HepG2 (cell line): ENCODE results near the gene RUNDC1. TPM values are rescaled to one million over a fixed set of nuclear protein-coding genes. Genes with fewer than 3 reads are reported as not detected.
A peak's percentile ranks its signal among the peaks of the same experiment; 100 is the strongest.

Experiments used
- ARNTL ChIP-seq: sonication (generic); formaldehyde crosslinking; IDR thresholded peaks from 2 replicates; pipeline ENCODE4 v1.4.0; 2020; ENCODE audit warnings: mild to moderate bottlenecking, missing genetic modification reagents
- BRCA1 ChIP-seq: sonication (generic); formaldehyde crosslinking; IDR thresholded peaks from 2 replicates; pipeline ENCODE4 v1.4.0; 2020; ENCODE audit warnings: missing genetic modification reagents
- CHCHD3 ChIP-seq: sonication (generic); formaldehyde crosslinking; IDR thresholded peaks from 2 replicates; pipeline ENCODE4 v1.8.0; 2022; ENCODE audit warnings: mild to moderate bottlenecking, missing genetic modification reagents, moderate library complexity
- DR1 ChIP-seq: sonication (generic); formaldehyde crosslinking; IDR thresholded peaks from 2 replicates; pipeline ENCODE4 v1.8.0; 2021; ENCODE audit warnings: mild to moderate bottlenecking, missing genetic modification reagents, inconsistent platforms
- MTA1 ChIP-seq: sonication (generic); formaldehyde crosslinking; IDR thresholded peaks from 2 replicates; pipeline ENCODE4 v1.4.0; 2020; ENCODE audit warnings: missing genetic modification reagents, mild to moderate bottlenecking, borderline replicate concordance
- SIN3A ChIP-seq: IDR thresholded peaks from 2 replicates; pipeline ENCODE4 v1.6.1; 2011; ENCODE audit warnings: low read depth, mild to moderate bottlenecking, control low read depth, low read length, borderline replicate concordance
- SKI ChIP-seq: fragments of 450-650 bp; IDR thresholded peaks from one replicate; pipeline ENCODE4 v1.6.1; 2018; ENCODE audit warnings: mild to moderate bottlenecking; ENCODE audit not compliant: partially characterized antibody
- SMAD3 ChIP-seq: sonication (generic); formaldehyde crosslinking; IDR thresholded peaks from 2 replicates; pipeline ENCODE4 v1.4.0; 2020; ENCODE audit warnings: missing genetic modification reagents
- THYN1 ChIP-seq: sonication (generic); formaldehyde crosslinking; IDR thresholded peaks from 2 replicates; pipeline ENCODE4 v1.8.1; 2023; ENCODE audit warnings: low read depth, mild to moderate bottlenecking, moderate library complexity, missing genetic modification reagents, borderline replicate concordance
- ZBTB44 ChIP-seq: sonication (generic); formaldehyde crosslinking; IDR thresholded peaks from 2 replicates; pipeline ENCODE4 v1.4.0; 2020; ENCODE audit warnings: missing genetic modification reagents
- ZNF350 ChIP-seq: sonication (generic); formaldehyde crosslinking; IDR thresholded peaks from 2 replicates; pipeline ENCODE4 v1.4.0; 2020; ENCODE audit warnings: mild to moderate bottlenecking, low read depth, missing genetic modification reagents, borderline replicate concordance
- ZNF501 ChIP-seq: sonication (generic); formaldehyde crosslinking; IDR thresholded peaks from 2 replicates; pipeline ENCODE4 v1.5.1; 2020; ENCODE audit warnings: mild to moderate bottlenecking, moderate library complexity, missing genetic modification reagents
- ZNF703 ChIP-seq: sonication (generic); formaldehyde crosslinking; IDR thresholded peaks from 2 replicates; pipeline ENCODE4 v1.5.1; 2020; ENCODE audit warnings: missing genetic modification reagents, mild to moderate bottlenecking, moderate library complexity, borderline replicate concordance
- ZNF788 ChIP-seq: sonication (generic); formaldehyde crosslinking; IDR thresholded peaks from 2 replicates; pipeline ENCODE4 v1.5.0; 2020; ENCODE audit warnings: mild to moderate bottlenecking, missing genetic modification reagents, borderline replicate concordance
- ZSCAN12 ChIP-seq: sonication (generic); formaldehyde crosslinking; IDR thresholded peaks from 2 replicates; pipeline ENCODE4 v1.9.0; 2021; ENCODE audit warnings: mild to moderate bottlenecking, missing genetic modification reagents
- ZSCAN30 ChIP-seq: sonication (generic); formaldehyde crosslinking; IDR thresholded peaks from 2 replicates; pipeline ENCODE4 v1.5.0; 2020; ENCODE audit warnings: mild to moderate bottlenecking, missing genetic modification reagents
- ZSCAN31 ChIP-seq: sonication (generic); formaldehyde crosslinking; IDR thresholded peaks from 2 replicates; pipeline ENCODE4 v1.5.0; 2020; ENCODE audit warnings: low read depth, mild to moderate bottlenecking, missing genetic modification reagents
- polyA plus RNA-seq, 8 experiments: library from polyadenylated mRNA; depleted of rRNA in 3 of 8; stranded (reverse) in 7 of 8; unstranded in 1 of 8; fragments of >200 nt; fragmentation: Illumina TruSeq in 4 of 8; extraction: Trizol in 4 of 8; gene quantifications; 2 replicates each; pipeline versions ENCODE4 v1.2.1 to v1.2.3, GENCODE V29; 2011 to 2016; ENCODE audit warnings: low read depth in 4 of 8, missing spikeins in 1 of 8, mixed read lengths in 1 of 8; ENCODE audit not compliant: insufficient read depth in 1 of 8
- total RNA-seq, 5 experiments: library from RNA; depleted of rRNA; stranded (reverse); fragments of >200 nt; fragmentation: Illumina TruSeq; extraction: Trizol; gene quantifications; 2 replicates each; pipeline ENCODE4 v1.2.3, GENCODE V29; 2016; ENCODE audit warnings: low read depth in 1 of 5
- TF ChIP-seq, protein P1 (sequence below): sonication (generic); formaldehyde crosslinking; IDR thresholded peaks from 2 replicates; pipeline ENCODE4 v1.4.0; 2020; ENCODE audit warnings: missing genetic modification reagents, borderline replicate concordance
- TF ChIP-seq, protein P2 (sequence below): sonication (generic); formaldehyde crosslinking; IDR thresholded peaks from 2 replicates; pipeline ENCODE4 v1.4.0; 2020; ENCODE audit warnings: missing genetic modification reagents
- TF ChIP-seq, protein P3 (sequence below): sonication (generic); formaldehyde crosslinking; IDR thresholded peaks from 2 replicates; pipeline ENCODE4 v1.5.0; 2020; ENCODE audit warnings: missing genetic modification reagents

The RUNDC1 gene
- total and polyA plus RNA-seq, 2 of the 13 experiments (the other 11 are each of a cell fraction or from before 2014, with no cell fraction given): 10.3 to 11.4 TPM

DNA sequence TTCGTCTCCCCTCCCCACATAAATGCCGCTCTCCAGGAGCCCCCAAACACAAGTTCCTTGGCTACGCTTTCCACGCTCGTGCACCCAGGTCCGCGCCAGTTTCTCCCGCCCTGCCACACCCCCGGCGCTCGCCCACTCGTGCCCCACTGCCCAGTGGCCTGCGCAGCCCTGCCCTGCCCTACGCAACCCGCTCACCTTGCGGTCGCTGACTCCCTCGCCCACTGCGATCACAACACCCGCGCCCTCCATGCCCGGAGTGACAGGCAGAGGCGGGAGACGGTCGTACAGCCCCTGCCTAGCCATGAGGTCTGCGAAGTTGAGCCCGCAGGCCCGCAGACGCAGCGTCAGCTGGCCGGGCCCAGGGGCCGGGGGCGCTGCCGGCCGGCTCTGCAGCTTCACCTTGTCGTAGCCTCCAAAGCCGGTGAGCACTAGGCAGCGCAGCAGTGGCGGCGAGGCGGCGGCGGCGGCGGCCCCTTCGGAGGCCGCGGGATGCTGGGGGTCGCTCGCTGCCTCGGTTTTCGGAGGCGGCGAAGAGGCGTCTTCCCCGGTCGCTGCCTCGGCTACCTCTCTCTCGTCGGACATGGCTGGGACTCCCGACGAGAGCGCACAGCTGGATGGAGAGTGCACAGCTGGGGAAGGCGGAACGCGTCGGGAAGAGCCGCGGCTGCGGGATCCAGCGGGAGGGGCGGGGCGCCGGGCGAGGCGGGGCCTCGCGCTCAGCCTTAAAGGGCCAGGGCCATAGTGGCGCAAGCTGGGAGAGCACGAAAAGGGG is 41.6 kb downstream of the RUNDC1 start, which contains the start of gene VAT1 (continued):
- TF ChIP-seq, protein P1, sequence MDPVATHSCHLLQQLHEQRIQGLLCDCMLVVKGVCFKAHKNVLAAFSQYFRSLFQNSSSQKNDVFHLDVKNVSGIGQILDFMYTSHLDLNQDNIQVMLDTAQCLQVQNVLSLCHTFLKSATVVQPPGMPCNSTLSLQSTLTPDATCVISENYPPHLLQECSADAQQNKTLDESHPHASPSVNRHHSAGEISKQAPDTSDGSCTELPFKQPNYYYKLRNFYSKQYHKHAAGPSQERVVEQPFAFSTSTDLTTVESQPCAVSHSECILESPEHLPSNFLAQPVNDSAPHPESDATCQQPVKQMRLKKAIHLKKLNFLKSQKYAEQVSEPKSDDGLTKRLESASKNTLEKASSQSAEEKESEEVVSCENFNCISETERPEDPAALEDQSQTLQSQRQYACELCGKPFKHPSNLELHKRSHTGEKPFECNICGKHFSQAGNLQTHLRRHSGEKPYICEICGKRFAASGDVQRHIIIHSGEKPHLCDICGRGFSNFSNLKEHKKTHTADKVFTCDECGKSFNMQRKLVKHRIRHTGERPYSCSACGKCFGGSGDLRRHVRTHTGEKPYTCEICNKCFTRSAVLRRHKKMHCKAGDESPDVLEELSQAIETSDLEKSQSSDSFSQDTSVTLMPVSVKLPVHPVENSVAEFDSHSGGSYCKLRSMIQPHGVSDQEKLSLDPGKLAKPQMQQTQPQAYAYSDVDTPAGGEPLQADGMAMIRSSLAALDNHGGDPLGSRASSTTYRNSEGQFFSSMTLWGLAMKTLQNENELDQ (CRISPR knock-in tag): no peak
- TF ChIP-seq CHCHD3 (CRISPR knock-in tag): no peak
- TF ChIP-seq, protein P2, sequence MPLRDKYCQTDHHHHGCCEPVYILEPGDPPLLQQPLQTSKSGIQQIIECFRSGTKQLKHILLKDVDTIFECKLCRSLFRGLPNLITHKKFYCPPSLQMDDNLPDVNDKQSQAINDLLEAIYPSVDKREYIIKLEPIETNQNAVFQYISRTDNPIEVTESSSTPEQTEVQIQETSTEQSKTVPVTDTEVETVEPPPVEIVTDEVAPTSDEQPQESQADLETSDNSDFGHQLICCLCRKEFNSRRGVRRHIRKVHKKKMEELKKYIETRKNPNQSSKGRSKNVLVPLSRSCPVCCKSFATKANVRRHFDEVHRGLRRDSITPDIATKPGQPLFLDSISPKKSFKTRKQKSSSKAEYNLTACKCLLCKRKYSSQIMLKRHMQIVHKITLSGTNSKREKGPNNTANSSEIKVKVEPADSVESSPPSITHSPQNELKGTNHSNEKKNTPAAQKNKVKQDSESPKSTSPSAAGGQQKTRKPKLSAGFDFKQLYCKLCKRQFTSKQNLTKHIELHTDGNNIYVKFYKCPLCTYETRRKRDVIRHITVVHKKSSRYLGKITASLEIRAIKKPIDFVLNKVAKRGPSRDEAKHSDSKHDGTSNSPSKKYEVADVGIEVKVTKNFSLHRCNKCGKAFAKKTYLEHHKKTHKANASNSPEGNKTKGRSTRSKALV: peak; percentile 90
- no peak for TF ChIP-seq SKI
- peak; percentile 66 for TF ChIP-seq DR1
- peak; percentile 89; the same call in 1 of the 2 replicates for TF ChIP-seq ZSCAN31 (CRISPR knock-in tag)
- TF ChIP-seq ZBTB44 (CRISPR knock-in tag): no peak
- TF ChIP-seq ZNF703 (CRISPR knock-in tag): peak; percentile 68; the same call in 1 of the 2 replicates
- peak; percentile 94; the same call in 1 of the 2 replicates for TF ChIP-seq MTA1 (CRISPR knock-in tag)
- peak; percentile 95 for TF ChIP-seq ZNF501 (CRISPR knock-in tag)
- TF ChIP-seq ZSCAN30 (CRISPR knock-in tag): no peak
- TF ChIP-seq ZNF350 (CRISPR knock-in tag): peak; percentile 9; the same call in 1 of the 2 replicates
- TF ChIP-seq THYN1 (CRISPR knock-in tag): peak; percentile 55; the same call in 1 of the 2 replicates
- TF ChIP-seq BRCA1 (CRISPR knock-in tag): peak; percentile 79; the same call in 1 of the 2 replicates
- TF ChIP-seq, protein P3, sequence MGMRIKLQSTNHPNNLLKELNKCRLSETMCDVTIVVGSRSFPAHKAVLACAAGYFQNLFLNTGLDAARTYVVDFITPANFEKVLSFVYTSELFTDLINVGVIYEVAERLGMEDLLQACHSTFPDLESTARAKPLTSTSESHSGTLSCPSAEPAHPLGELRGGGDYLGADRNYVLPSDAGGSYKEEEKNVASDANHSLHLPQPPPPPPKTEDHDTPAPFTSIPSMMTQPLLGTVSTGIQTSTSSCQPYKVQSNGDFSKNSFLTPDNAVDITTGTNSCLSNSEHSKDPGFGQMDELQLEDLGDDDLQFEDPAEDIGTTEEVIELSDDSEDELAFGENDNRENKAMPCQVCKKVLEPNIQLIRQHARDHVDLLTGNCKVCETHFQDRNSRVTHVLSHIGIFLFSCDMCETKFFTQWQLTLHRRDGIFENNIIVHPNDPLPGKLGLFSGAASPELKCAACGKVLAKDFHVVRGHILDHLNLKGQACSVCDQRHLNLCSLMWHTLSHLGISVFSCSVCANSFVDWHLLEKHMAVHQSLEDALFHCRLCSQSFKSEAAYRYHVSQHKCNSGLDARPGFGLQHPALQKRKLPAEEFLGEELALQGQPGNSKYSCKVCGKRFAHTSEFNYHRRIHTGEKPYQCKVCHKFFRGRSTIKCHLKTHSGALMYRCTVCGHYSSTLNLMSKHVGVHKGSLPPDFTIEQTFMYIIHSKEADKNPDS: peak; percentile 89; the same call in 1 of the 2 replicates
- peak; percentile 61; the same call in 1 of the 2 replicates for TF ChIP-seq ARNTL (CRISPR knock-in tag)
- TF ChIP-seq SIN3A: peak; percentile 93; the same call in 1 of the 2 replicates
- TF ChIP-seq ZNF788: peak; percentile 63; the same call in 1 of the 2 replicates
- TF ChIP-seq ZSCAN12 (CRISPR knock-in tag): 0 out of 2 replicates have a peak, but pooled peaks have one; percentile 26
- 0 out of 2 replicates have a peak, but pooled peaks have one; percentile 21 for TF ChIP-seq SMAD3 (CRISPR knock-in tag)
